Measurements from ENCODE around the gene ALDH1A3. TPM values are rescaled to one million over a fixed set of nuclear protein-coding genes. Genes with fewer than 3 reads are reported as not detected.
A peak's percentile ranks its signal among the peaks of the same experiment; 100 is the strongest.

Gene ALDH1A3
- total RNA-seq, 4 donors from 2014 or later: 6.8 to 12.4 (median 7.7) TPM

DNA sequence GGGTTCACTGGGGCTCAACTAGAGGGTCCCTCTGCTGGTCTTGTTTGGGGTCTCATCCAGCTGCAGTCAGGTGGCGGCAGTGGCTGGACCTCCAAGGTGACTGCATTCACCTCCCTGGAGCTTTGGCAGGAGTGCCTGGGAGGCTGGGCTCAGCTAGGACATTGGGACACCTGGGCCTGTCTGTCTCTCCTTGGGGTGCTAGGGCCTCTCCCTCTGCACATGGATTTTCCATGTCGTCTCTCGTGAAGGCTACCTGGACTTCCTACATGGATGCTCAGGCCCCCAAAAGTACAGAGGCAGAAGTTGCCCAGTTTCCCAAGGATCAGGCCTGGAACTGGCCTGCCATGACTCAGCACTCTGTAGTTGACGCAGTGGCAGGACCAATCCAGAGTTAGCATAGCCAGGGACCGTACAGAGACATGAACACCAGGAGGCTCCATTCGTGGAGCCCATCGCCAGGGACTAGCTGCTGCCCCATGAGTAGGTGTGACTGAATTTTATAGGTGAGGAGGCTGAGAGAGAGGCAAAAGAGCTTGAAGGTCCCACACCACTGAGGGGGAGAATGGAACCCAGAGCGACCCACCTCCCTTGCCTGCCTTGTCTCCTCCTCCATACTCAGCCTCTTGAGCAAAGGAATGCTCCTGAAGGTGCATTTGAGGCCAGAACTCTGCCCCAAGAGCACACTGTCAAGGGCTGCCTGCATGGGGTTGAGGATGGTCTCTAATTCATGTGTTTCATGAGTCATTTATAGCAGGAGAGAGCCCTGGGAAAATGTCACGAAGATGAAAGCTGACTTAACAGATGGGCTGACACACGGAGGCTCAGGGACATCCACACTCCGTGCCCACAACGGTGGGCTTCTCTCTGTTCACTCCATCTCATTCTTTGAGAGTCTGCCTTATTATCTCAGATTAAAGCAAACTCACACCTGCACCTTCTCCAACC, 13.0 kb upstream of the ALDH1A3 start:
- DNase-seq (ENCODE audit: low spot score in 2 of 2): no peak

DNA sequence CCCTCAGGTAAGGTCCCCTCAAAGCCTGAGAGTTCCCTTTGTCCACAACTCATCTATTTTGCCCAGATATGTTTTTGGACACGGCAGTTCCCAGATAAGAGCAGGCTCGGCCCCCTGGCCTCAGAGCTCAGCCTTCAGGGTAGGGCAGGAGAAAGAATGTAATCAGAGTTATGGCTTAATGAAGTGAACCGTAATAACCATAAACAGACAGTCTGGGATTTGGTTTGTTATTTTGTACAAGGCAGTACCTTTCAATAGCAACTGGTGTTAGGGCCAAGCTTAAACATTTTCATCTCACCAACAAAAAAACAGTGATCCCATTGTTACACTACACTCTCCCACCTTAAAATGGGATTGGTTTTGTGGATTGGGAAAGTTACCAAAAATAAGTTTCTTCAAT, 12.2 kb upstream of the ALDH1A3 start:
- 75% methylated on average over 3 of the region's 3 CpGs for WGBS
- Histone ChIP-seq H3K4me3 (no peak overlapping the region), H3K36me3 (no peaks in the 10 kb centered on the region), H3K27ac (no peak overlapping the region), H3K27me3 (no peaks in the 10 kb centered on the region), H3K4me1 (no peaks in the 10 kb centered on the region), H3K9me3 (no peaks in the 10 kb centered on the region)
- TF ChIP-seq POLR2A (IDR thresholded peaks at IDR 0.05): no peak
- TF ChIP-seq, protein P1, sequence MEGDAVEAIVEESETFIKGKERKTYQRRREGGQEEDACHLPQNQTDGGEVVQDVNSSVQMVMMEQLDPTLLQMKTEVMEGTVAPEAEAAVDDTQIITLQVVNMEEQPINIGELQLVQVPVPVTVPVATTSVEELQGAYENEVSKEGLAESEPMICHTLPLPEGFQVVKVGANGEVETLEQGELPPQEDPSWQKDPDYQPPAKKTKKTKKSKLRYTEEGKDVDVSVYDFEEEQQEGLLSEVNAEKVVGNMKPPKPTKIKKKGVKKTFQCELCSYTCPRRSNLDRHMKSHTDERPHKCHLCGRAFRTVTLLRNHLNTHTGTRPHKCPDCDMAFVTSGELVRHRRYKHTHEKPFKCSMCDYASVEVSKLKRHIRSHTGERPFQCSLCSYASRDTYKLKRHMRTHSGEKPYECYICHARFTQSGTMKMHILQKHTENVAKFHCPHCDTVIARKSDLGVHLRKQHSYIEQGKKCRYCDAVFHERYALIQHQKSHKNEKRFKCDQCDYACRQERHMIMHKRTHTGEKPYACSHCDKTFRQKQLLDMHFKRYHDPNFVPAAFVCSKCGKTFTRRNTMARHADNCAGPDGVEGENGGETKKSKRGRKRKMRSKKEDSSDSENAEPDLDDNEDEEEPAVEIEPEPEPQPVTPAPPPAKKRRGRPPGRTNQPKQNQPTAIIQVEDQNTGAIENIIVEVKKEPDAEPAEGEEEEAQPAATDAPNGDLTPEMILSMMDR (IDR thresholded peaks at IDR 0.05): no peak
- TF ChIP-seq POLR2AphosphoS5 (IDR thresholded peaks at IDR 0.05): no peak
- TF ChIP-seq EP300 (IDR thresholded peaks at IDR 0.05): no peak
- DNase-seq (ENCODE audit: low spot score in 2 of 2): no peak

More for the DNA sequence above, 13.0 kb upstream of the ALDH1A3 start:
- TF ChIP-seq EP300 (IDR thresholded peaks at IDR 0.05) (no peak), POLR2A (IDR thresholded peaks at IDR 0.05) (no peak), POLR2AphosphoS5 (IDR thresholded peaks at IDR 0.05) (no peak)
- TF ChIP-seq, protein P1 (IDR thresholded peaks at IDR 0.05): no peak
- Histone ChIP-seq H3K9me3 (no peaks in the 10 kb centered on the region), H3K4me3 (no peak overlapping the region), H3K27ac (no peak overlapping the region), H3K36me3 (no peaks in the 10 kb centered on the region), H3K27me3 (no peaks in the 10 kb centered on the region), H3K4me1 (peaks cover 1% of the 10 kb centered on the region)
- 86% methylated on average over 7 of the region's 12 CpGs for WGBS

- H3K4me1 ChIP-seq: no peaks in the 10 kb centered on the region
- 71% methylated on average over 13 of the region's 13 CpGs for WGBS
- H3K4me3 ChIP-seq: no peak overlapping the region
- TF ChIP-seq, protein P1 (IDR thresholded peaks at IDR 0.05): no peak
- no peak for TF ChIP-seq EP300 (IDR thresholded peaks at IDR 0.05)
- no peak for TF ChIP-seq POLR2AphosphoS5 (IDR thresholded peaks at IDR 0.05)
- TF ChIP-seq POLR2A (IDR thresholded peaks at IDR 0.05): no peak
- no peaks in the 10 kb centered on the region for H3K9me3 ChIP-seq
- no peaks in the 10 kb centered on the region for H3K36me3 ChIP-seq
- no peak overlapping the region for H3K27ac ChIP-seq
- no peak for DNase-seq (ENCODE audit: low spot score in 2 of 2)
- no peaks in the 10 kb centered on the region for H3K27me3 ChIP-seq
Observed at GRCh38 chr15:100869151-100869999, 10.3 kb upstream of the ALDH1A3 start.

- H3K4me1 ChIP-seq: no peaks in the 10 kb centered on the region
- peak in 1 of 2 donors; percentile 74 for DNase-seq (ENCODE audit: low spot score in 2 of 2)
- 36% methylated on average over 2 of the region's 2 CpGs for WGBS
- H3K27ac ChIP-seq: no peak overlapping the region
- TF ChIP-seq POLR2A (IDR thresholded peaks at IDR 0.05): no peak
- TF ChIP-seq EP300 (IDR thresholded peaks at IDR 0.05): no peak
- TF ChIP-seq, protein P1 (IDR thresholded peaks at IDR 0.05): peak; percentile 89 to 98
- TF ChIP-seq POLR2AphosphoS5 (IDR thresholded peaks at IDR 0.05): peak in 1 of 3 donors; percentile 5
- H3K36me3 ChIP-seq: no peaks in the 10 kb centered on the region
- peaks cover under 1% of the 10 kb centered on the region for H3K27me3 ChIP-seq
- H3K9me3 ChIP-seq: no peaks in the 10 kb centered on the region
- H3K4me3 ChIP-seq: no peak overlapping the region
Observed at GRCh38 chr15:100873029-100873677, 6.5 kb upstream of the ALDH1A3 start.

All from suprapubic skin (tissue), 4 donors.